ENCODE results near the gene ZFPL1.

ZFPL1 gene

DNA sequence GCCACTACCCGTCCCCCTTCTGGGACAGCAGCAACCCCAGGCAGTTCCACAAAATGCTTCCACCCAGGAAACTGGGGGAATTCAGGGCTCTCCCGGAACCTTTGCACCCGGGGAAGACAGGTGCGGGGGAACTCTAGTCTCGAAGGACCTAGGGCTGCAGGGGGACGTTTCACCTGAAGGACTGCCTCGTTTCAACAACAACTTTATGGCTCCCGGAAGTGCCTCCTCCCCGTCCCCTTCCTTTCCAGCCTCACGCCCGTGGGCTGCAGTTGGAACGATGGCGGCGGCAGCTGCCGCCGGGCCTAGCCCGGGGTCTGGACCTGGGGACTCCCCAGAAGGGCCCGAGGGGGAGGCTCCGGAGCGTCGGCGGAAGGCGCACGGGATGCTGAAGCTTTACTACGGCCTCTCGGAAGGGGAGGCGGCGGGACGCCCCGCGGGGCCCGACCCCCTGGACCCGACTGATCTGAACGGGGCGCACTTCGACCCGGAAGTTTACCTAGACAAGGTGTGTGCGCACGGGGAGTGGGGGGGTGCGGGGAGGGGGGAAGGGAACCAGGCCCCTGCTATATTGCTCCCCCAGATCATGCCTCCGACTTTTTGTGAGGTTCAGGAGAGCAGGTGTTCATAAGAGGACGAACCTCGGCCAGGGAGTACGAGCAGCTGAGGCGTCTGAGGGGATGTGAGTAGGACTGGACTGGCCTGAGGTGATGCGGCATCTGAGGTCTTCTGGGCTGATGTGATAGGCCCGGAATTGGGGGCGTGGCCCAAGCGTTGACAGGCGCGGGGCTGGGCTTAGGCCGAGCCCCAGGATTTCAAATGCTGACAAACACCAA lies 12.2 kb downstream of the ZFPL1 start, which contains the start of gene VPS51:
TSS of gene VPS51 (plus strand) at position 241 of the 833 bp plus-strand sequence. CDS start at position 278, 37 bp downstream.
- no peak for FAIRE-seq

DNA sequence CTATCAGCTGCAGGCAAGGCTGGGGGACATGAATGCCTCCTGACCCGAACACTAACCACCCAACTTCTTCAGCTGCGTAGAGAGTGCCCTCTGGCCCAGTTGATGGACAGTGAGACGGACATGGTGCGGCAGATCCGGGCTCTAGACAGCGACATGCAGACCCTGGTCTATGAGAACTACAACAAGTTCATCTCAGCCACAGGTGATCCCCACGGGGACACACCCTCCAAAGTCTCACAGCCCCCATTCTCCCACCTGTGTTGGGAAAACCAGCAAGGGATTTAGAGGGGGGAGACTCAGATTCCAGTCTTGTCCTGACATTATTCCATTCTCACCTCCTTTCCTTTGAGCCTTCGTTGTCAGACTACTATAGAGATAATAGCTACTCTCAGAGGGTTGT lies 12.9 kb downstream of the ZFPL1 start:
- FAIRE-seq = no peak

DNA sequence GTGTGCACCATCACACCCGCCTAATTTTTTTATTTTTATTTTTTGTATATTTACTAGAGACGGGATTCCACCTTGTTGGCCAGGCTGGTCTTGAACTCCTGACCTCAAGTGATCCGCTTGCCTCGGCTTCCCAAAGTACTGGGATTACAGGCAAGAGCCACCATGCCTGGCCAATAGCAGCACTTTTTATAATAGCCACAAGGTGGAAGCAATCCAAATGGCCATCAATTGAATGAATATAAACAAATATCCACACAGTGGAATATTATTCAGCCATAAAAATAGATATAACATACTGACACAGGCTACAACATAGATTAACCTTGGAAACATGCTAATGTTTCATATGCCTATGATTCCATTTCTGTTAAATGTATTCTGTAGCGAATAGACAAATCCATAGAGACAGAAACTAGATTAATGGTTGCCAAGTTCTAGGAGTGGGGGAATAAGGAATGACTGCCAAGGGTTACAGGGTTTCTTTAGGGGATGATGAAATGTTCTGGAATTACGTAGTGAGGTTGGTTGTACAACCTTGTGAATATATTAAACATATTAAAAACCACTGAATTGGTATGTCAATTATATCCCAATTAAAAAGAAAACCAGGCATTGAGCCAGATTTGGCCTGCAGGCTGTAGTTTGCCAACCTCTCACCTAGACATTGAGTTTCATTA lies 16.8 kb downstream of the ZFPL1 start:
- FAIRE-seq = no peak

DNA sequence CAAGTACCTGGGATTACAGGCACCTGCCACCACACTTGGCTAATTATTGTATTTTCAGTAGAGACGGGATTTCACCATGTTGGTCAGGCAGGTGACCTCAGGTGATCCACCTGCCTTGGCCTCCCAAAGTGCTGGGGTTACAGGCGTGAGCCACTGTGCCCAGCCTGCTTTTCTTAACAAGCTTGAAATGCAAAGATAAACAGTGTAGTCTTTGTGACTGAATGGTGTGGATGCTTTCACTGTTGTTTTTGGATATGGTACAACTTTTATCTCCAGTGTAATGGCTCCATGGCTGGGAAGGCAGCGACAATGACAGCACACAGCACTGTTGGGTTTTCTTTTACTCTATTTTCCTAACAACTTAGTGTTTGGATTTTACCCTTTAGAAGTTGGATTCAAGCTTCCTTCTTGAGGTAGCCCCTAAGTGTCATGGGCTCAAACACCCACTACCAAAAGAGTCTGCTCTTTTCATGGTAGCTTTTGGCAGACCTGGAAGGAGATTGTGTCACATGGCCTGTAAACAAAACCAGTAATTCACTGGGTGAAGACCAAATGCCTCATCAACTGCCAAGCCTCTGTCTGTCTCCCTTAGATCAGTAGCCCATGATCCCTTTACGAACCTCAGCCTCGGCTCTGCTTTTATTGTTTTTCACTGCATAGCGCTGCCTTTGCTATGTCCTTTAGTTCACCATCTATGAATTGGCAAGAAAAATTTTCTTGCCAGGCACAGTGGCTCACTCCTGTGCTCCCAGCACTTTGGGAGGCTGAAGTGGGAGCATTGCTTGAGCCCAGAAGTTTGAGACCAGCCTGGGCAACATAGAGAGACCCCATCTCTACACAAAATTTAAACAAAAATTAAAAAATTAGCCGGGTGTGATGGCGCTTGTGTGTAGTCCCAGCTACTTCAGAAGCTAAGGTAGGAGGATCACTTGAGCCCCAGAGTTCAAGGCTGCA lies 18.4 kb downstream of the ZFPL1 start:
- FAIRE-seq = no peak

DNA sequence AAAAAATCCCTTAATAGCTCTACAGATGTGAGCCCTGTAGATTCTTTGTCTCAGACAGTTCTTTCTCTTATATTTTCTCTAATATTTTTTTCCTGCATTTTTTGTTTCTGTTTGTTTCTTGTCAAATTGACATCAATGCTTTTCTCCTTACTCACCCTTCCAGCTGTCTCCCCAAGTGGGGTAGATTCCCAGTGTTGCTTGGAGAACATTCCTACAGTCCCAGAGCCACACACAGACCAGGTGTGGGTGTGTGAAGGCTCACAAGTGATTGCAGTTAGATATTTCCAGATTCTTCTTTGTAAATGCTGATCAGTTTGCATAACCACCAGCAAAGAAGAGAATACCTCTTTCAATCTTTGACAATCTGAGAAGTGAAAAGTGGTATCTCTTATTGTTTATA lies 19.5 kb downstream of the ZFPL1 start:
- FAIRE-seq = no peak

DNA sequence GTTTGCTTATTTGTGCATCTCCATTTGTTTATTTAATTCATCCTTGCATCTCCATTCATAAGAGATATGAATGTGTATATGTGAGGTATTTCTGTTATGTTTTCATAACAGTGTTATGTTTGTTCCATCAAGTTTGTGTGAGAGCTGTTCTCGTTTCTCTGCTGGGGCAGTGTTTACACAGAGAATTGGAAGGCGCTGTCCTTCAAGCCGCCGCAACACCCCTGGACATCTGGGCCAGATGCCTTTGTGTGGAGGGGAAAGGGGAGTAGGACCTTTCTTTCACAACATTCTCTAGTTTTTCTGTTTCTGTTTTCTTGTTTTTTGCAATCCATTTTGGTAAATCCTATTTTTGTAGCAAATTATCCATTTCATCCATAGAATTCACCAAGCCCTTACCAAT lies 20.6 kb downstream of the ZFPL1 start:
- FAIRE-seq = no peak

DNA sequence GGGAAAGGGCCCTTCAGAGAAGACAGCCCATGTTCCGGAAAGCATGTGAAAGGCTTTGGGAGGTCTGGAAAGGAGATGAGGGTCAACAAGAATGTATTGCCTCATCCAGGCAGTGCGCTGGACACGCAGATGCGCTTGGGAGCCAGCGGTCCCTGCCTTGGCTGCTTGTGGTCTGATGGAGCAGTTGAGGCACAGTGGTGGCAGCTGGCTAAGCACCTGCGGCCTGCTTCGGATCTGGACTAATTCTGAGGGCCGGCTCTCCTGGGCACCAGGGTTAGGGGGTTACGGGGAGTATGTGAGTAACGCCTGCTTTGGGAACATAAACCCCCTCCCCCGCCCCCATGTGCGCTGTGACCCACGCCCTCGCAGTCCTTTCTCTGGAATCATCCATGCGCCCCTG lies 23.1 kb downstream of the ZFPL1 start:
- no peak for FAIRE-seq

DNA sequence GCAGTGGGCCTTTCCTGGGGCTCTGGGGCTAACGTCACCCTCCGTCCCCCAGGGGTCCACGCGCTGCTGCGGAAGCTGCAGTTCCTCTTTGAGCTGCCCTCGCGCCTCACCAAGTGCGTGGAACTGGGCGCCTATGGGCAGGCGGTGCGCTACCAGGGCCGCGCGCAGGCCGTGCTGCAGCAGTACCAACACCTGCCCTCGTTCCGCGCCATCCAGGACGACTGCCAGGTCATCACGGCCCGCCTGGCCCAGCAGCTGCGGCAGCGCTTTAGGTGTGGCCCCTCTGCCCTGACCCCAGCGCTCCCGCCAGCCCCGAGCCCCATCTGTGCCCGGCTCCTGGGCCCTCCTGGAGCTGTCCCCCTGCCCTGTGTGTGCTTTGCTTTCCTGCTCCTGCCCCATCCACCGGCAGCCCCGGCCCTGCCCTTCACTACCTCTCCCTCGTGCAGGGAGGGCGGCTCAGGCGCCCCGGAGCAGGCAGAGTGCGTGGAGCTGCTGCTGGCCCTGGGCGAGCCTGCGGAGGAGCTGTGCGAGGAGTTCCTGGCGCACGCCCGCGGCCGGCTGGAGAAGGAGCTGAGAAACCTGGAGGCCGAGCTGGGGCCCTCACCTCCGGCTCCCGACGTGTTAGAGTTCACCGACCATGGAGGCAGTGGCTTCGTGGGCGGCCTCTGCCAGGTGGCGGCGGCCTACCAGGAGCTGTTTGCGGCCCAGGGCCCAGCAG lies 23.9 kb downstream of the ZFPL1 start:
- FAIRE-seq = no peak

DNA sequence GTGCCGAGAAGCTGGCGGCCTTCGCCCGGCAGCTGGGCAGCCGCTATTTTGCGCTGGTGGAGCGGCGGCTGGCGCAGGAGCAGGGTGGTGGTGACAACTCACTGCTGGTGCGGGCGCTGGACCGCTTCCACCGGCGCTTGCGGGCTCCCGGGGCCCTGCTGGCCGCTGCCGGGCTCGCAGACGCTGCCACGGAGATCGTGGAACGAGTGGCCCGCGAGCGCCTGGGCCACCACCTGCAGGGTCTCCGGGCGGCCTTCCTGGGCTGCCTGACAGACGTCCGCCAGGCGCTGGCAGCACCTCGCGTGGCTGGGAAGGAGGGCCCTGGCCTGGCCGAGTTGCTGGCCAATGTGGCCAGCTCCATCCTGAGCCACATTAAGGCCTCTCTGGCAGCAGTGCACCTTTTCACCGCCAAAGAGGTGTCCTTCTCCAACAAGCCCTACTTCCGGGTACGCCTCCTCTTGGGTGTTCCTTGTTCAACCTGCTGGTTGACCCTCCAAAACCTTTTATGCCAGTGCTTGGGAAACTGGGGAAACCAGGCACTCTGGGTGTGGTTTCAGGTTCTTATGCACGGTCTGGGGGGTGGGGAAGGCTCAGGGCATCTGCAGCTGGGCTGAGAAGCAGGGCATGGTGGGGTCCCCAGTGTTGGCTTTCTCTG lies 24.6 kb downstream of the ZFPL1 start:
- no peak for FAIRE-seq

DNA sequence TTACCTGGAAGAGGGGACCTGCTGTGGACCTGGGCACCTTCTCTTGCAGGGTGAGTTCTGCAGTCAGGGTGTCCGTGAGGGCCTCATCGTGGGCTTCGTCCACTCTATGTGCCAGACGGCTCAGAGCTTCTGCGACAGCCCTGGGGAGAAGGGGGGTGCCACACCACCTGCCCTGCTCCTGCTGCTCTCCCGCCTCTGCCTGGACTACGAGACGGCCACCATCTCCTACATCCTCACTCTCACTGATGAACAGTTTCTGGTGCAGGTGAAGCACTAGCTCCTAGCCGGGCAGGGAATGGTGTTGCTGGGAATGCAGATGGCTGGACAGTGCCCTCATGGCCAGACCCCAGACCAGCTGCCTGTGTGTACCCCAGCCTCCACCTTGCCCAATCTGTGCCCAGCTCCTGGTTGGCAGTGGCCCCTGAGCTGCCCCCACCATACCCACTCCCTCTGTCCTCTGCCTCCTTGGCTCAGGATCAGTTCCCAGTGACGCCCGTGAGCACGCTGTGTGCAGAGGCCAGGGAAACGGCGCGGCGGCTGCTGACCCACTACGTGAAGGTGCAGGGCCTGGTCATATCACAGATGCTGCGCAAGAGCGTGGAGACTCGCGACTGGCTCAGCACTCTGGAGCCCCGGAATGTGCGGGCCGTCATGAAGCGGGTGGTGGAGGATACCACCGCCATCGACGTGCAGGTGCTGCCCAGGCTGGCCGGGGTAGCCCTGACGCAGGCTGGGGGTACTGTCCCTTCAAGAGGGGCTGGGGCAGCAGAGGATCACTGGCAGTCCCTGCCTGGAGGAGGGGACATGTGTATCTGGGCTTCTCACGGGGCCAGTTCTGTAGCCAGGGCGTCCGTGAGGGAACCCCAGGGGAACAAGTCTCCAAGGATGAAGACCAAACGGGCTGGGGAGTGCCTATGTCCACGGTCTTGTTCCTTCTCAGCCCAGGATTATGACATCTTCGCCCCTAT lies 25.5 kb downstream of the ZFPL1 start:
- FAIRE-seq = no peak

DNA sequence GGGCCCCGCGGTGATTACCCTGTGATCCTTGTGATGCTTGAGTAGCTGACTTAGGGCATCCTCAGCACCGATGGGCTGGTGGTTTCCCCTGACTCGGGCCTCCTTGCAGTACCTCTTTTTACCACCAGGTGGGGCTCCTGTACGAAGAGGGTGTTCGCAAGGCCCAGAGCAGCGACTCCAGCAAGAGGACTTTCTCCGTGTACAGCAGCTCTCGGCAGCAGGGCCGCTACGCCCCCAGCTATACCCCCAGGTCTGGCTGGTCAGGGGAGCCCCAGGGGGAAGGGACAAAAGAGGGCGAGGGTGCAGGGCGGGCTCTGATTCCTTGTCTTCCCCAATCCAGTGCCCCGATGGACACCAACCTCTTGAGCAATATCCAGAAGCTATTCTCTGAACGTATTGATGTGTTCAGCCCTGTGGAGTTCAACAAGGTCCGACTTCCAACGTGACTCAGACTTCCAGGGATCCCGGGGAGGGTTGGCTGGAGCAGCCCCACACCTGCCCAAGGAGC lies 26.4 kb downstream of the ZFPL1 start:
- no peak for FAIRE-seq

DNA sequence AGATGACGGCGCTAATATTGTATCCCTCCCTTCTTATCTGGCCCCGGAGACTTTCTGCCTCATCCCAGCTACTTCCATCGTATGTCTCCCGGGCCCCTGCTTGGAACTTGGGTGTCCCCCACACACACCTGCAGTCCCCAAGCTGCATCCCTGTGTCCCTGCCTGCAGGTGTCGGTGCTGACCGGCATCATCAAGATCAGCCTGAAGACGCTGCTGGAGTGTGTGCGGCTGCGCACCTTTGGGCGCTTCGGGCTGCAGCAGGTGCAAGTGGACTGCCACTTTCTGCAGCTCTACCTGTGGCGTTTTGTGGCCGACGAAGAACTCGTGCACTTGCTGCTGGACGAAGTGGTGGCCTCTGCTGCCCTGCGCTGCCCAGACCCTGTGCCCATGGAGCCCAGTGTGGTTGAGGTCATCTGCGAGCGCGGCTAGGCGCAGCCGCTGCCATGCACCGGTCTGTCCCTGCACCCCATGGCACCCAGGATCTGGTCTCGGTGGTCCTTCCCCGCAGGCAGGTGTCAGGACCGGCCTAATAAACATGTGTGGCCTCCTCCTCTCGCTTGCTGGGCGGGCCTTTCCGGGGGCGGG lies 27.2 kb downstream of the ZFPL1 start:
- no peak for FAIRE-seq

DNA sequence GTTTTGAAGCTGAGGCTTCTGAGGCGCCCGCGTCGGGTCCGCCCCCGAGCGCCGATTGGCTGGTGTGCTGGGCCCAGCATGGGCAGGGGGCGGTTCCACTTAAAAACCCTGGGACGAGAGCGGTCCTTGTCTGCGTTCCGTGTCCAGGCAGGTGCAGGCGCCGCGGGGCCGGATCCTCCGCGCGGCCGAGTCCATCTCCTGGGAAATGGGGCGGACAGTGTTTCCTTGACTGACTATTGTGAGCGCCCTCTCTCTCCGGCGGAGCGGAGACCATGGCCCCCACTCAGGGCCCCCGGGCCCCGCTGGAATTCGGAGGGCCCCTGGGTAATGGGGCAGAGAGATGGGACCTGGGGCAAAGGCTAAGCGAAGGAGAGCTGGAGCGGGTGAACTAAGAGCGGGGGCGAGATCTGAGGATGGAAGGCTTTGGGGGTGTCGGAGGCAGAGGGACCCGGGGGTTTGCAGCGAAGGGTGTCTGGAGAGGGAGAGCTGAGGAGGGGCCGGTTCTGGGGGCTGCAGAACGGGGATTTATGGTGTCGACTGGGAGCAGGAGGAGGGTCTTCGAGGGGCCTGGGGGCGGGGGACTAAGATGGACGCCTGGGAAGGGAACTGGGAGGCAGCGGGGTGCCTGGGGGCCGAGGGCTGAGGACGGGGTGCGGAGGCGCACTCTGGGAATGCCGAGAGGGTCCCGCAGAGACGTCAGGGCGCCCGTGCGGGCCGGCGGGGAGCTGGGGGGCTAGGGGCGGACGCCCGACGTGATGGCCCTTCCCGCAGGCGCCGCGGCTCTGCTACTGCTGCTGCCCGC lies 27.9 kb downstream of the ZFPL1 start, which contains the start of gene TM7SF2:
TSS of gene TM7SF2 (plus strand) at position 129 of the 802 bp plus-strand sequence. CDS start at position 273, 144 bp downstream.
- FAIRE-seq = no peak

DNA sequence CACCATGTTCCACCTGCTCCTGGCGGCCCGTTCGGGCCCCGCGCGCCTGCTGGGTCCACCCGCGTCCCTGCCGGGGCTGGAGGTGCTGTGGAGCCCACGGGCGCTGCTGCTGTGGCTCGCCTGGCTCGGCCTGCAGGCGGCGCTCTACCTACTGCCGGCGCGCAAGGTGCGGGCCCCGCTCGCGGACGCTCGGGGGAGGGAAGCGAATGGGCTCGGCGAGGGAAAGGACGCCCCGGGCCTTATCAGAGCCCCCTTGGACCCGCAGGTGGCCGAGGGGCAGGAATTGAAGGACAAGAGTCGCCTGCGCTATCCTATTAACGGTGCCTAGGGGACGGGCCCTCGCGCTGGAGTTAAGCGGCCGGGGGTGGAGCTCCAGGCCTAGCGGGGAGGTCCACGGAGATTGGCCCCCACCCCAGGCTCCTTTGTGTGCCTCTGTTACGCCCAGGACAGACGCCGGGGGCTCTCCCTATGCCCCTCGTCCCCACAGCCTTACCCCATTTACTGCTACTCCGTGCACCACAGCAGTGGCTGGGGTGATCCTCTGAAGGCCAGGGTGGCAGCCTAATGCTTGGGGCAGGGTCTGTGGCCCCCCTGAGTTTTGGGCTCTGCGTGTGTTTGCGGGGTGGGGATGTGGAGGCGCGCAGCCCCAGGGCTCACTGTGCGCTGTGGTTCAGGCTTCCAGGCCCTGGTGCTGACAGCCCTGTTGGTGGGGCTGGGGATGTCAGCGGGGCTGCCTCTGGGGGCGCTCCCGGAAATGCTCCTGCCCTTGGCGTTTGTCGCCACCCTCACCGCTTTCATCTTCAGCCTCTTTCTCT lies 28.7 kb downstream of the ZFPL1 start:
- no peak for FAIRE-seq

DNA sequence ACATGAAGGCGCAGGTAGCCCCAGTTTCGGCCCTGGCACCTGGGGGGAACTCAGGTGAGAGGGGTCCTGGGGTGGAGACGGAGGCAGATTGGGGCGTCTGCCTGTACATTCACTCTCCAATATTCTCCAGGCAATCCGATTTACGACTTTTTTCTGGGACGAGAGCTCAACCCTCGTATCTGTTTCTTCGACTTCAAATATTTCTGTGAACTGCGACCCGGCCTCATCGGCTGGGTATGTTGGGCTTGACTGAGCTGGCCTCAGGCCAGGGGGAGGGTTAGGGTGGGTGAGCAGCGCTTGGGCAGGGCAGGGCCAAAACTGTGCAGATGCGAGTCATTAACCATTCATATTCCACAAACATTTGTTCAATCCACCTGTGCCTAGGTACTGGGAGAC lies 29.3 kb downstream of the ZFPL1 start:
- FAIRE-seq = no peak

DNA sequence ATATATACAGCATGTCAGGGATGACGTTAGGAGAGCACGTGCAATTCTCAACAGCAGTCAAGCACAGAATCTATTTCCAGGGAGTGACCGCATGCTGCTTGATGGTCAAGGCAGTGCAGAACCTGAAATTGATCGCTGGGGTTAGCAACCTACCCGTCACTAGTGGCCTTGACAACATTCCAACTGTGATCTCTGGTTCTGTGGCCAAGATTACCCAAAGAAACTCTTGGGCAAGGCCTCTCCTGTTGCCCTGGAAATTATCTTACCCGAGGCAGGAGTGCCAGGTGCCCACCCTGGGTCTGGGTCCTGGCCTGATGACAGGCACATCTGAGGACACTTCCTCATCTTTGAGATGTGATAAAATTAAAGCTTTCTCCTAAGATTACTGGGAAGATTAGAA lies 29.8 kb downstream of the ZFPL1 start:
- no peak for FAIRE-seq

DNA sequence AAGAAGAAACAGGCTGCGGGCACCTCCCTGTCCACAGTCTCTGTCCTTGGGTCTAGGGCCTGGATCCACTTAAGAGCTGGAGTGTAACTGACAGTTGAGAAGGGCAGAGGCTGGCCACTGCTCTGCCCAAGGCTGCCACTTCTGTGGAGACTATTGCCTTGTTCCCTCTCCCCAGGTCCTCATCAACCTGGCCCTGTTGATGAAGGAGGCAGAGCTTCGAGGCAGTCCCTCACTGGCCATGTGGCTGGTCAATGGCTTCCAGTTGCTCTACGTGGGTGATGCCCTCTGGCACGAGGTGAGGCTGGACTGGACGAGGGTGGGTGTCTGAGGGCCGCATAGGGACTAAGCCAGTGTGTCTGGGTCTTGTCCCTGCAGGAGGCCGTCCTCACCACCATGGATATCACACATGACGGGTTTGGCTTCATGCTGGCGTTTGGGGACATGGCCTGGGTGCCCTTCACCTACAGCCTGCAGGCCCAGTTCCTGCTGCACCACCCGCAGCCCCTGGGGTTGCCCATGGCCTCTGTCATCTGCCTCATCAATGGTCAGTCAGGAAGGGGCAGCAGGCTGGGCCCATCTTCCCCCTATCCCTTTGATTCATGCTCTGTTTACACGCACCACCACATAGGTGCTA lies 30.6 kb downstream of the ZFPL1 start:
- no peak for FAIRE-seq

Measured in colon (tissue), 2 donors.